ENCODE results near the gene HMGB2. TPM values are rescaled to one million over a fixed set of nuclear protein-coding genes. Genes with fewer than 3 reads are reported as not detected.

The HMGB2 gene
- polyA plus RNA-seq, 1 donor from 2014 or later: 184 TPM

DNA sequence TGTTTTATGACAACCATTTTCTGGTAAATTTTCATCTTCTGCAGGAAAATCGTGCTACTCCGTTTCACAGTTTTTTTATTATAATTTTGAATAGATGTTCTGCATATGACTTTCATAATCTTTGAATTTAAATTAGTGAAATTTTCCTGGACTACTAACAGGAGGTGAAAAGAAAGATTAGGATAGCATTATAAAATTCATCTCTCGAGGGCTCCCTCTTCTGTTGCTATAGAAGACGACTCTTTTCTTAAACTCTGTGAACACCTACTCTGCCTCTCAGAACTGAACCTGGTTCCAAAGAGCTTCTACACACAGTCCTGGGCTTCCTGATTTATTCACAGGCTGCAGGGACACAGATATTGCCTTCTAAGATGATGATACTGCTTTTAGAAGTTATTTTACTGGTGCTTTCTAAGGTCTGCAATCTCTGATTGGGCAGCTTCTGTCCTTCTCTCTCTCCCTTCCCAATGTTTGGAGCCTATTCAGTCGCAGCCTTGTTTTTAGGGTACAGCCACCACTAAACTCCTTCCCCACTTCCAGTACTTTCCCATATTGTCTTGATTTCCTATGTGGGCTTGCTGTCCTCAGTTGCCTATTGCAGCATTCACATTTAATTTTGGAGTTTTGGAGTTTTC is 26.5 kb upstream of the HMGB2 start:
- Histone ChIP-seq H3K36me3 (ENCODE audit: insufficient read depth, low read length) (no peaks in the 10 kb centered on the region), H3K9me3 (ENCODE audit: low read length) (no peaks in the 10 kb centered on the region), H3K9ac (ENCODE audit: low read length) (no peak overlapping the region), H3K4me3 (ENCODE audit: low read length) (no peak overlapping the region), H2AFZ (ENCODE audit: low read depth, low read length) (no peak overlapping the region), H3K27me3 (ENCODE audit: insufficient read depth, low read depth, low read length) (no peaks in the 10 kb centered on the region), H3K27ac (ENCODE audit: low read length) (no peak overlapping the region), H4K20me1 (ENCODE audit: insufficient read depth) (no peaks in the 10 kb centered on the region), H3K9me2 (ENCODE audit: insufficient read depth, low read length) (no peaks in the 10 kb centered on the region), H3F3A (ENCODE audit: insufficient read depth, low read length, poor library complexity, severe bottlenecking) (no peaks in the 10 kb centered on the region), H3K4me2 (ENCODE audit: low read length) (no peak overlapping the region), H3K79me2 (replicated peaks; ENCODE audit: insufficient read depth, low read length) (no peaks in the 10 kb centered on the region)
- TF ChIP-seq EP300 (conservative IDR thresholded peaks at IDR 0.05; ENCODE audit: poor library complexity, severe bottlenecking) (no peak), POLR2AphosphoS5 (IDR thresholded peaks at IDR 0.05) (no peak)
- TF ChIP-seq, protein P1, sequence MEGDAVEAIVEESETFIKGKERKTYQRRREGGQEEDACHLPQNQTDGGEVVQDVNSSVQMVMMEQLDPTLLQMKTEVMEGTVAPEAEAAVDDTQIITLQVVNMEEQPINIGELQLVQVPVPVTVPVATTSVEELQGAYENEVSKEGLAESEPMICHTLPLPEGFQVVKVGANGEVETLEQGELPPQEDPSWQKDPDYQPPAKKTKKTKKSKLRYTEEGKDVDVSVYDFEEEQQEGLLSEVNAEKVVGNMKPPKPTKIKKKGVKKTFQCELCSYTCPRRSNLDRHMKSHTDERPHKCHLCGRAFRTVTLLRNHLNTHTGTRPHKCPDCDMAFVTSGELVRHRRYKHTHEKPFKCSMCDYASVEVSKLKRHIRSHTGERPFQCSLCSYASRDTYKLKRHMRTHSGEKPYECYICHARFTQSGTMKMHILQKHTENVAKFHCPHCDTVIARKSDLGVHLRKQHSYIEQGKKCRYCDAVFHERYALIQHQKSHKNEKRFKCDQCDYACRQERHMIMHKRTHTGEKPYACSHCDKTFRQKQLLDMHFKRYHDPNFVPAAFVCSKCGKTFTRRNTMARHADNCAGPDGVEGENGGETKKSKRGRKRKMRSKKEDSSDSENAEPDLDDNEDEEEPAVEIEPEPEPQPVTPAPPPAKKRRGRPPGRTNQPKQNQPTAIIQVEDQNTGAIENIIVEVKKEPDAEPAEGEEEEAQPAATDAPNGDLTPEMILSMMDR (IDR thresholded peaks at IDR 0.05; ENCODE audit: poor library complexity, severe bottlenecking): peak; percentile 29

GRCh38 chr4:173357939-173358338 is 23.8 kb upstream of the HMGB2 start:
- TF ChIP-seq REST (IDR thresholded peaks at IDR 0.05; ENCODE audit: borderline replicate concordance): no peak
- TF ChIP-seq POLR2AphosphoS5 (IDR thresholded peaks at IDR 0.05): no peak
- TF ChIP-seq EP300 (conservative IDR thresholded peaks at IDR 0.05; ENCODE audit: poor library complexity, severe bottlenecking): no peak
- no peak overlapping the region for H3K27ac ChIP-seq (ENCODE audit: low read length)
- no peaks in the 10 kb centered on the region for H3K79me2 ChIP-seq (replicated peaks; ENCODE audit: insufficient read depth, low read length)
- no peaks in the 10 kb centered on the region for H3K27me3 ChIP-seq (ENCODE audit: insufficient read depth, low read depth, low read length)
- no peaks in the 10 kb centered on the region for H3K9me2 ChIP-seq (ENCODE audit: insufficient read depth, low read length)
- H3K4me2 ChIP-seq (ENCODE audit: low read length): no peak overlapping the region
- no peaks in the 10 kb centered on the region for H3K36me3 ChIP-seq (ENCODE audit: insufficient read depth, low read length)
- no peak overlapping the region for H2AFZ ChIP-seq (ENCODE audit: low read depth, low read length)
- no peak overlapping the region for H3K9ac ChIP-seq (ENCODE audit: low read length)
- no peaks in the 10 kb centered on the region for H3K9me3 ChIP-seq (ENCODE audit: low read length)
- H3F3A ChIP-seq (ENCODE audit: insufficient read depth, low read length, poor library complexity, severe bottlenecking): no peaks in the 10 kb centered on the region
- no peak overlapping the region for H3K4me3 ChIP-seq (ENCODE audit: low read length)
- no peaks in the 10 kb centered on the region for H4K20me1 ChIP-seq (ENCODE audit: insufficient read depth)

DNA sequence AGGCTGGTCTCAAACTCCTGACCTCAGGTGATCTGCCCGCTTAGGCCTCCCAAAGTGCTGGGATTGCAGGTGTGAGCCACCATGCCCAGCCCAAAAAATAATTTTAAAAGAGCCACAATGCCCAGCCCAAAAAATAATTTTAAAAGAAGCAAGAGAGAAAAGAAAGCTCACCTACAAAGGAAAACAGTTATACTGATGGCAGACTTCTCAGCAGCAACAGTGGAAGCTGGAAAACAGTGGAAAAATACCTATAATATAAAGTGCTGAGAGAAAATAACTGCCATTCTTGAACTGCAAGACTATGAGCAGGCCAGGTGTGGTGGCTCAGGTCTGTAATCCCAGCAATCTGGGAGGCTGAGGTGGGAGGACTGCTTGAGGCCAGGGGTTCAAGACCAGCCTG is 13.3 kb upstream of the HMGB2 start:
- no peaks in the 10 kb centered on the region for H3K36me3 ChIP-seq (ENCODE audit: insufficient read depth, low read length)
- no peak overlapping the region for H3K27ac ChIP-seq (ENCODE audit: low read length)
- no peaks in the 10 kb centered on the region for H4K20me1 ChIP-seq (ENCODE audit: insufficient read depth)
- TF ChIP-seq EZH2 (IDR thresholded peaks at IDR 0.05; ENCODE audit: borderline replicate concordance, insufficient read depth, low read length, poor library complexity, severe bottlenecking): no peak
- no peaks in the 10 kb centered on the region for H3K9me2 ChIP-seq (ENCODE audit: insufficient read depth, low read length)
- H3K4me2 ChIP-seq (ENCODE audit: low read length): no peak overlapping the region
- no peaks in the 10 kb centered on the region for H3K9me3 ChIP-seq (ENCODE audit: low read length)
- no peaks in the 10 kb centered on the region for H3K79me2 ChIP-seq (replicated peaks; ENCODE audit: insufficient read depth, low read length)
- no peak overlapping the region for H3K9ac ChIP-seq (ENCODE audit: low read length)
- H3K4me3 ChIP-seq (ENCODE audit: low read length): no peak overlapping the region
- no peak overlapping the region for H2AFZ ChIP-seq (ENCODE audit: low read depth, low read length)
- H3K27me3 ChIP-seq (ENCODE audit: insufficient read depth, low read depth, low read length): no peaks in the 10 kb centered on the region
- H3F3A ChIP-seq (ENCODE audit: insufficient read depth, low read length, poor library complexity, severe bottlenecking): no peaks in the 10 kb centered on the region
